Neural progenitor cell (in vitro differentiated cells): ENCODE data around the gene NOS1AP. TPM values are rescaled to one million over a fixed set of nuclear protein-coding genes. Genes with fewer than 3 reads are reported as not detected.

ENCODE experiments used
- DNase-seq: peaks from one replicate; pipeline ENCODE4 v3.0.0-alpha.2; 2016; ENCODE audit warnings: low spot score
- H2AFZ ChIP-seq: fragments of 200-600 bp; sonication (generic); replicated peaks from 2 replicates; pipeline ENCODE4 v1.6.1; 2016; ENCODE audit warnings: antibody characterized with exemption
- H3F3A ChIP-seq: fragments of 200-600 bp; sonication (generic); 2 replicates; pipeline ENCODE4 v1.6.1; 2016; ENCODE audit warnings: antibody characterized with exemption, low read depth
- H3K27ac ChIP-seq: fragments of 200-600 bp; sonication (generic); 2 replicates; pipeline ENCODE4 v1.5.1; 2016; ENCODE audit warnings: mild to moderate bottlenecking
- H3K27me3 ChIP-seq: fragments of 200-600 bp; sonication (generic); 2 replicates; pipeline ENCODE4 v1.6.1; 2016; ENCODE audit warnings: mild to moderate bottlenecking, moderate library complexity
- H3K36me3 ChIP-seq: fragments of 200-600 bp; sonication (generic); 2 replicates; pipeline ENCODE4 v1.5.1; 2016
- H3K4me1 ChIP-seq: fragments of 200-600 bp; sonication (generic); 2 replicates; pipeline ENCODE4 v1.6.1; 2016; ENCODE audit warnings: mixed run types
- H3K4me2 ChIP-seq: fragments of 200-600 bp; sonication (generic); 2 replicates; pipeline ENCODE4 v1.6.1; 2016
- H3K4me3 ChIP-seq: fragments of 200-600 bp; sonication (generic); 2 replicates; pipeline ENCODE4 v1.5.1; 2016
- H3K79me2 ChIP-seq: fragments of 200-600 bp; sonication (generic); 2 replicates; pipeline ENCODE4 v1.6.1; 2016; ENCODE audit warnings: low read depth
- H3K9ac ChIP-seq: fragments of 200-600 bp; sonication (generic); 2 replicates; pipeline ENCODE4 v1.6.1; 2016
- H3K9me3 ChIP-seq: fragments of 200-600 bp; sonication (generic); 2 replicates; pipeline ENCODE4 v1.5.1; 2016; ENCODE audit warnings: low read depth
- H4K20me1 ChIP-seq: fragments of 200-600 bp; sonication (generic); 2 replicates; pipeline ENCODE4 v1.6.1; 2016; ENCODE audit warnings: low read depth
- H3K27ac Mint-ChIP-seq: 3 replicates; pipeline ENCODE4 v1.8.0; 2021; ENCODE audit warnings: mixed read lengths
- H3K27me3 Mint-ChIP-seq: 2 replicates; pipeline ENCODE4 v1.8.0; 2022; ENCODE audit warnings: low read depth, mild to moderate bottlenecking, inconsistent platforms, moderate library complexity, mixed read lengths; ENCODE audit not compliant: insufficient read depth
- H3K36me3 Mint-ChIP-seq: 3 replicates; pipeline ENCODE4 v1.8.0; 2021; ENCODE audit warnings: mixed read lengths
- H3K4me1 Mint-ChIP-seq: 3 replicates; pipeline ENCODE4 v1.8.0; 2021; ENCODE audit warnings: mixed read lengths
- H3K4me3 Mint-ChIP-seq: 3 replicates; pipeline ENCODE4 v1.8.0; 2021; ENCODE audit warnings: mild to moderate bottlenecking, moderate library complexity, mixed read lengths
- H3K9me3 Mint-ChIP-seq: 3 replicates; pipeline ENCODE4 v1.8.0; 2020; ENCODE audit warnings: mixed read lengths
- CTCF ChIP-seq: fragments of 200-600 bp; sonication (generic); IDR thresholded peaks from 2 replicates; pipeline ENCODE4 v1.5.1; 2017; ENCODE audit warnings: antibody characterized with exemption, mild to moderate bottlenecking
- EZH2 ChIP-seq: fragments of 200-600 bp; sonication (generic); IDR thresholded peaks from 2 replicates; pipeline ENCODE4 v1.6.1; 2017; ENCODE audit warnings: antibody characterized with exemption, mild to moderate bottlenecking, moderate library complexity
- EZH2phosphoT487 ChIP-seq: fragments of 200-600 bp; sonication (generic); IDR thresholded peaks from 2 replicates; pipeline ENCODE4 v1.6.1; 2017; ENCODE audit warnings: antibody characterized with exemption
- total RNA-seq: library from RNA; depleted of rRNA; stranded (reverse); fragments of >200 nt; gene quantifications from 2 replicates; pipeline ENCODE4 v1.2.3, GENCODE V29; 2015; ENCODE audit warnings: low replicate concordance

The NOS1AP gene
- total RNA-seq, 1 donor from 2014 or later: 2.4 TPM

DNA sequence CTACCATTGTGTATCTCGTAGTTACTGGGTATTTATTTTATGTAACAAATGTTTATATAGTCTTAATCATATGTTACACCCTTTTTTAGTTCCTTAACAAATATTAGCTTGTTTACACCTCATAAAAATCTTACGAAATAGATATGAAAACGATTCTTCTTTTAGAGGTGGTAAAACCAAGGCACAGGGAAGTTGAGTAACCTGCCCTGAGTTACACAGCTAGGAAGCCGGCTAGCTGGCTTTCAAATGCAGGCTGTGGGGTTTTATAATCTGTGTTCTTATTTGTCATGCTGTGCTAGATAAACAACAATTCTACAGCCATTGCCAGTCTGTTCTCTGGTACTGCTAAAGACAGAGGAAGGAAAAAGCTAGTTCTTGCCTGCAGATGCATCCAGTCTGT lies 109.6 kb downstream of the NOS1AP start:
- H3K36me3 ChIP-seq: no peaks in the 10 kb centered on the region
- H3K79me2 ChIP-seq: peaks cover 7% of the 10 kb centered on the region
- no peak overlapping the region for H3K4me3 ChIP-seq
- H3K27me3 Mint-ChIP-seq: no peaks in the 10 kb centered on the region
- H3K9ac ChIP-seq: no peak overlapping the region
- no peak overlapping the region for H3K4me2 ChIP-seq
- peaks cover 14% of the 10 kb centered on the region for H3F3A ChIP-seq
- H3K9me3 ChIP-seq: no peaks in the 10 kb centered on the region
- no peak overlapping the region for H3K4me3 Mint-ChIP-seq
- H4K20me1 ChIP-seq: no peaks in the 10 kb centered on the region
- H3K27ac ChIP-seq: no peak overlapping the region
- H3K9me3 Mint-ChIP-seq: peaks cover 3% of the 10 kb centered on the region
- H3K4me1 Mint-ChIP-seq: peaks cover 41% of the 10 kb centered on the region
- H3K36me3 Mint-ChIP-seq: peaks cover 11% of the 10 kb centered on the region
- H3K4me1 ChIP-seq: peaks cover 38% of the 10 kb centered on the region
- TF ChIP-seq EZH2phosphoT487 (no peak), EZH2 (no peak), CTCF (no peak)
- H3K27me3 ChIP-seq: no peaks in the 10 kb centered on the region
- H3K27ac Mint-ChIP-seq: no peak overlapping the region
- H2AFZ ChIP-seq: no peak overlapping the region
- no peak for DNase-seq

GRCh38 chr1:162180813-162181212 lies 111.3 kb downstream of the NOS1AP start:
- Mint-ChIP-seq H3K27me3 (no peaks in the 10 kb centered on the region), H3K4me3 (no peak overlapping the region), H3K4me1 (peaks cover 41% of the 10 kb centered on the region), H3K27ac (no peak overlapping the region), H3K9me3 (peaks cover 3% of the 10 kb centered on the region), H3K36me3 (peaks cover 11% of the 10 kb centered on the region)
- Histone ChIP-seq H3F3A (peaks cover 8% of the 10 kb centered on the region), H3K9me3 (no peaks in the 10 kb centered on the region), H3K79me2 (peaks cover 7% of the 10 kb centered on the region), H3K4me3 (no peak overlapping the region), H3K27me3 (no peaks in the 10 kb centered on the region), H2AFZ (no peak overlapping the region), H3K4me1 (peaks cover 36% of the 10 kb centered on the region), H3K9ac (no peak overlapping the region), H3K4me2 (no peak overlapping the region), H3K27ac (peak overlapping the region; percentile 10), H3K36me3 (no peaks in the 10 kb centered on the region), H4K20me1 (no peaks in the 10 kb centered on the region)
- DNase-seq: no peak
- no peak for TF ChIP-seq CTCF
- TF ChIP-seq EZH2phosphoT487: no peak
- TF ChIP-seq EZH2: no peak

- H3K27ac ChIP-seq: no peak overlapping the region
- no peak overlapping the region for H3K27ac Mint-ChIP-seq
- H3K4me2 ChIP-seq: no peak overlapping the region
- DNase-seq: no peak
- peaks cover 3% of the 10 kb centered on the region for H3K9me3 Mint-ChIP-seq
- peaks cover 26% of the 10 kb centered on the region for H3K4me1 ChIP-seq
- H3K27me3 ChIP-seq: no peaks in the 10 kb centered on the region
- peaks cover 2% of the 10 kb centered on the region for H3F3A ChIP-seq
- H3K9ac ChIP-seq: no peak overlapping the region
- peaks cover 16% of the 10 kb centered on the region for H3K36me3 Mint-ChIP-seq
- peaks cover 30% of the 10 kb centered on the region for H3K4me1 Mint-ChIP-seq
- no peaks in the 10 kb centered on the region for H3K36me3 ChIP-seq
- H3K9me3 ChIP-seq: no peaks in the 10 kb centered on the region
- no peak overlapping the region for H2AFZ ChIP-seq
- TF ChIP-seq EZH2 (no peak), CTCF (no peak), EZH2phosphoT487 (no peak)
- no peaks in the 10 kb centered on the region for H4K20me1 ChIP-seq
- no peak overlapping the region for H3K4me3 ChIP-seq
- H3K27me3 Mint-ChIP-seq: no peaks in the 10 kb centered on the region
- H3K4me3 Mint-ChIP-seq: no peak overlapping the region
- peaks cover 7% of the 10 kb centered on the region for H3K79me2 ChIP-seq
Measured at GRCh38 chr1:162182090-162182489, 112.6 kb downstream of the NOS1AP start.
